Left ventricle myocardium inferior (tissue), 1 donor: ENCODE measurements around the gene CORO7. TPM values are rescaled to one million over a fixed set of nuclear protein-coding genes. Genes with fewer than 3 reads are reported as not detected.

Experiments used
- DNase-seq: peaks from one replicate; pipeline ENCODE4 v3.0.0-alpha.2; 2020
- H3K27ac ChIP-seq: fragments of 200-600 bp; replicated peaks from 2 replicates; pipeline ENCODE4 v1.8.0; 2021
- H3K27me3 ChIP-seq: fragments of 200-600 bp; 2 replicates; pipeline ENCODE4 v1.8.0; 2021; ENCODE audit warnings: low read depth
- H3K36me3 ChIP-seq: fragments of 200-600 bp; 2 replicates; pipeline ENCODE4 v1.8.0; 2021
- H3K4me1 ChIP-seq: fragments of 200-600 bp; 2 replicates; pipeline ENCODE4 v1.8.0; 2021
- H3K4me3 ChIP-seq: fragments of 200-600 bp; 2 replicates; pipeline ENCODE4 v1.8.0; 2021; ENCODE audit warnings: mild to moderate bottlenecking, moderate library complexity
- H3K9me3 ChIP-seq: fragments of 200-600 bp; replicated peaks from 2 replicates; pipeline ENCODE4 v1.8.0; 2021
- intact Hi-C: fragments of 100-400 bp; cut with micrococcal nuclease; formaldehyde crosslinking; loops from one replicate; pipeline ENCODE4 v1.11.0; 2022
- total RNA-seq: library from RNA; stranded (reverse); fragmentation: NEBNext Ultra II Directional; extraction: Animal tissue kit (Norgen Biotek cat#: 25700); gene quantifications from one replicate; pipeline ENCODE4 v1.2.1, GENCODE V29; 2021
- TF ChIP-seq, protein P1 (sequence below): fragments of 200-600 bp; IDR thresholded peaks from 2 replicates; pipeline ENCODE4 v1.8.0; 2021; ENCODE audit warnings: antibody characterized with exemption, mild to moderate bottlenecking, borderline replicate concordance
- donor health status: DM: no; HTN: yes; CAD: no; lungs with severe emphysema.

CORO7 gene
- total RNA-seq, 1 donor from 2014 or later, result 12.5 TPM

DNA sequence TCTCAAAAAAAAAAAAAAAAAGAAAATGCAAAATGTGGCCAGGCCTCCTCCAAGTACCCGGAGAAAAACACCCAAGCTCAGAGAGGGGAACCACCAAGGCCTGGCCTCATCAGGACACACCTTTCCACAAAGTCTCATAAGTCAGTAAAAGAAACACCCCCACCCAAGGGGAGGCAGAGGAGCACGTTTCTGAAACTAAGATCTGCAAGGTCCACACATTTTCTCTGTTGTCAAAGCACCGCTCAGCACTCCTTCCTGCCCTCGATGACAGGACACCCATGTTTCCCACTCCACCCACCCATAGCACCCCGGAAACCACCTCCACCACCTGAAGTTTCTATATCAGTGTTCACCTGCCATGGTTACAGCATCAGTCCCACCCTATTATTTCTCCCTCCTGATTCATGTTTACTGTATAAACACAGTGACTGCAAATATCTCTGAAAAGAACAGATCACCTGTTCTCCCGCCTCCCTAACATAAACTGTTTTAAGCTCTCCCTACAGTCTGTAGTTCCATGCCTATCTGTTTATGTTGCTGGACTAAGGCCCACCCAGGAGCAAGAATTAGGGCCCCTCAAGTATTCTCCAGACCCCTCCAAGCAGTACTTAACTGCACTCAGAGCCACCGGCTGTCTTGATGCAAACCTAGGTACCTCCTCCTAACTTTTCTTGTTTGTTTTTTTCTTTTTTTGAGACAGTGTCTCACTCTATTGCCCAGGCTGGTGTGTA, 2.0 kb downstream of the CORO7 start:
- Histone ChIP-seq H3K36me3 (no peaks in the 10 kb centered on the region), H3K4me1 (peaks cover 59% of the 10 kb centered on the region), H3K27me3 (no peaks in the 10 kb centered on the region), H3K27ac (peak overlapping the region; percentile 84), H3K4me3 (peak overlapping the region; percentile 83), H3K9me3 (no peaks in the 10 kb centered on the region)
- DNase-seq, result no peak
- TF ChIP-seq, protein P1, sequence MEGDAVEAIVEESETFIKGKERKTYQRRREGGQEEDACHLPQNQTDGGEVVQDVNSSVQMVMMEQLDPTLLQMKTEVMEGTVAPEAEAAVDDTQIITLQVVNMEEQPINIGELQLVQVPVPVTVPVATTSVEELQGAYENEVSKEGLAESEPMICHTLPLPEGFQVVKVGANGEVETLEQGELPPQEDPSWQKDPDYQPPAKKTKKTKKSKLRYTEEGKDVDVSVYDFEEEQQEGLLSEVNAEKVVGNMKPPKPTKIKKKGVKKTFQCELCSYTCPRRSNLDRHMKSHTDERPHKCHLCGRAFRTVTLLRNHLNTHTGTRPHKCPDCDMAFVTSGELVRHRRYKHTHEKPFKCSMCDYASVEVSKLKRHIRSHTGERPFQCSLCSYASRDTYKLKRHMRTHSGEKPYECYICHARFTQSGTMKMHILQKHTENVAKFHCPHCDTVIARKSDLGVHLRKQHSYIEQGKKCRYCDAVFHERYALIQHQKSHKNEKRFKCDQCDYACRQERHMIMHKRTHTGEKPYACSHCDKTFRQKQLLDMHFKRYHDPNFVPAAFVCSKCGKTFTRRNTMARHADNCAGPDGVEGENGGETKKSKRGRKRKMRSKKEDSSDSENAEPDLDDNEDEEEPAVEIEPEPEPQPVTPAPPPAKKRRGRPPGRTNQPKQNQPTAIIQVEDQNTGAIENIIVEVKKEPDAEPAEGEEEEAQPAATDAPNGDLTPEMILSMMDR, result no peak
- intact Hi-C loops, result no loop called here

DNA sequence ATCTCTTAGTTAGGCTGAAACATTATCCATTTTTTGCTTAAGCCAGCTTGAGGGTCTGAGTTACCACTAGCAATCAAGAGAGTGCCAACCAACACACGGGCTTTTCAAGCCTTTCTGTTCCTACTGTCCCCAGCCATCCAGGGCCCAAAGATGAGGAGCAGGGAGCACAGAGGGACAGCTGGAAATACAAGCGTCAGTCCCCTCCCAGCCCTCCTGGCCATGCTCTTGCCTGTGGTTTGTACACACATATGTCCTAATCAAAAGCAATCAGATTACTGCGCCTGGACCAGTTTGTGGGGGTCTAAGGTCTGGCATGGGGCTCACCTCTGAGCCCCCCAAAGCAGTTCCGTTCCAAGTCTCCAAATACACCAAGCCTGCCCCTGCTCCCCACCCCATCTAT, 3.5 kb downstream of the CORO7 start:
- Histone ChIP-seq H3K9me3 (no peaks in the 10 kb centered on the region), H3K27me3 (no peaks in the 10 kb centered on the region), H3K4me3 (no peak overlapping the region), H3K27ac (peak overlapping the region; percentile 51), H3K4me1 (peaks cover 74% of the 10 kb centered on the region), H3K36me3 (no peaks in the 10 kb centered on the region)
- no peak for DNase-seq
- intact Hi-C loops, result no loop called here
- TF ChIP-seq, protein P1, result no peak

DNA sequence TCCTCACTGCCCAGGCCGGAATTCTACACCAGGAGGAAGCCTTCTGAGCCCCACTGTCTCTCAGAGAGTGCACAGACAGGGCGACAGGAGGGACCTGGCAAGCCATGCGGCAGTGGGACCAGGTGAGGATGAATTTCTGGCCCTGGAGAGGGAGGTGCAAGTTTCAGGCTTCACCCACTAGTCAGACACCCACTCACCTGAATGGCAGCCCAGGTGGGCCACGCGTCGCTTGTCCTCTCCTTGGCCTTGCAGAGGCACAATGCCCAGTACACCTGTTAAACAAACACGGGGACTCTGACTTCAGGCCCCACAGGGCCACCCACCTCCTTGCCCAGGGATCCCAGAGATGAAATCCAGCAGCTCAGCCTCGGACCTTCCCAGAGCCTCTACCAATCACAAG, 4.2 kb downstream of the CORO7 start:
- peaks cover 75% of the 10 kb centered on the region for H3K4me1 ChIP-seq
- no peaks in the 10 kb centered on the region for H3K9me3 ChIP-seq
- no peak for DNase-seq
- peaks cover 6% of the 10 kb centered on the region for H3K36me3 ChIP-seq
- TF ChIP-seq, protein P1, result no peak
- no peak overlapping the region for H3K4me3 ChIP-seq
- no peaks in the 10 kb centered on the region for H3K27me3 ChIP-seq
- intact Hi-C loops, result no loop called here
- H3K27ac ChIP-seq, result peak overlapping the region; percentile 51

DNA sequence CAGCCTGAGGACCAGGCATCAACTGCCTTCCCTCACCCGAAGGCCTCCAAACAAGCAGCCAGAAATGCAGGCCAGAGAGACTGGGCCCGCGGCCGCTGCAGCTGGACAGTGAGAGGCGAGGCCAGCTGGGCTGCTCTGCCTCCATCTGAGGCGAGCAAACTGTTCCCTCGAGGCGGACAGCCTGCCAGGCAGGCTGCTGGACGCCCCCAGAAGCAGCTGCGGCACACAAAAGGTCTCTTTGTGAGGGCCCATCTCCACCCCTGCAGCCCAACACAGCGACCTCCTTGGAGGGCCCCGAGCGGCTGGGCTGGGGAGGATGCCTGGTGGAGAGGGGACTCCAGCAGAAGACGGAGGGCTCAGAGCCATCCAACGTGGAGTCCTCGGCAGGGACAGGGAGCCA, 4.7 kb downstream of the CORO7 start:
- Histone ChIP-seq H3K36me3 (peaks cover 11% of the 10 kb centered on the region), H3K27me3 (no peaks in the 10 kb centered on the region), H3K4me3 (no peak overlapping the region), H3K4me1 (peaks cover 70% of the 10 kb centered on the region), H3K9me3 (no peaks in the 10 kb centered on the region), H3K27ac (peak overlapping the region; percentile 51)
- intact Hi-C loops, result no loop called here
- peak; percentile 83 for DNase-seq
- TF ChIP-seq, protein P1, result no peak

DNA sequence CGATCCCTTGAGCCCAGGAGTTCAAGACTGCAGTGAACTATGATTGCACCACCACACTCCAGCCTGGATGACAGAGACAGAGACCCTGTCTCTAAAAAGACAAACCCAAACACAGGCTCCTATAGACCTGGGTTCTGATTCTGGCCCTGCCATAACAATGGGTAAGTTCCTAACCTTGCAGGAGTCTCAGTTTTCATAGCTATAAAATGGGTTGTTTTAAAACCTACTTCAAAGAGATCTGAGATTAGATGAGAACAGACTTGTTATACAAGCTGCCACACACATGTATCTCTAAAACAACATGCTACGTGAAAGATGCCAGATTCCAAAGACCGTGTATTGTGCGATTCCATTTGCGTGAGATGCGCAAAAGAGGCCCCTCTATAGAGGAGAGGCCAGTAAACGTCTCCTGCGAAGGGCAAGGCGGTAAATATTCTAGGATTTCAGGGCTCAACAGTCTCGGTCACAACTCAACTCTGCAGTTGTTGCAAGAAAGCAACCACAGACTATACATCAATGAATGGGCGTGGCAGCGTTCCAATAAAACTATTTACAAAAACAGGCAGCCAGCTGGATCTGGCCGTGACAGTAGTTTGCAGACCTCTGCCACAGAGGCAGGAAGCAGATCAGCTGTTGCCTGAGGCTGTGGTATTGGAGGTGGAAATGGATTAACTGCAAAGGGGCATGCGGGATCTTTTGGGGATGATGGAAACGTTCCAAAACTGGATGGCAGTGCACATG, 5.9 kb downstream of the CORO7 start:
- Histone ChIP-seq H3K36me3 (peaks cover 21% of the 10 kb centered on the region), H3K27ac (peak overlapping the region; percentile 51), H3K27me3 (no peaks in the 10 kb centered on the region), H3K4me3 (no peak overlapping the region), H3K9me3 (no peaks in the 10 kb centered on the region), H3K4me1 (peaks cover 60% of the 10 kb centered on the region)
- no peak for DNase-seq
- TF ChIP-seq, protein P1, result no peak
- intact Hi-C loops, result no loop called here
